Testis (tissue), 2 donors: Measurements from ENCODE around the gene CDKN2D.

Experiments used
- CTCF ChIP-seq, 3 experiments: fragments of 450-650 bp in 2 of 3; fragments of 200-600 bp in 1 of 3; sonication (generic) in 1 of 3; IDR thresholded peaks; one replicate each; pipeline ENCODE4 v1.5.1; 2016 to 2019; ENCODE audit warnings: antibody characterized with exemption in 3 of 3, mild to moderate bottlenecking in 2 of 3, moderate library complexity in 1 of 3
- POLR2A ChIP-seq: fragments of 450-650 bp; IDR thresholded peaks from one replicate; pipeline ENCODE4 v1.6.1; 2017; ENCODE audit warnings: antibody characterized with exemption, mild to moderate bottlenecking, moderate library complexity

- TF ChIP-seq POLR2A (no peak), CTCF (IDR thresholded peaks at IDR 0.05) (no peak)
Measured at GRCh38 chr19:10551698-10552301, 17.0 kb downstream of the CDKN2D start.
